OCI-LY7 (cell line): ENCODE results near the gene TMEM234. TPM values are rescaled to one million over a fixed set of nuclear protein-coding genes. Genes with fewer than 3 reads are reported as not detected.
A peak's percentile ranks its signal among the peaks of the same experiment; 100 is the strongest.

Experiments
- BruUV-seq: library from RNA; stranded (reverse); fragments of 400-500 nt; replicated peaks from 2 replicates; lab custom pipeline; 2021; lab: Mats Ljungman, UMichigan
- CTCF ChIA-PET: fragments of 300-600 bp; sonication (Branson Sonifier 250); formaldehyde crosslinking; loops from one replicate; lab custom pipeline; 2022; ENCODE audit warnings: antibody characterized with exemption; ENCODE audit not compliant: unreplicated experiment; lab: Charles Lee
- POLR2A ChIA-PET: fragments of 300-600 bp; sonication (Branson Sonifier 250); formaldehyde crosslinking; loops from one replicate; lab custom pipeline; 2022; ENCODE audit warnings: antibody characterized with exemption; lab: Charles Lee
- DNase-seq: peaks from one replicate; pipeline ENCODE4 v3.0.0-alpha.2; 2015; ENCODE audit warnings: low spot score
- H2AFZ ChIP-seq: fragments of 200-600 bp; sonication (generic), shearing (Covaris generic); 2 replicates; pipeline ENCODE4 v1.6.1; 2014; ENCODE audit warnings: mild to moderate bottlenecking, antibody characterized with exemption, low read length, moderate library complexity
- H3K27ac ChIP-seq: fragments of 200-600 bp; sonication (generic); 2 replicates; pipeline ENCODE4 v1.5.1; 2014; ENCODE audit warnings: mixed run types, low read depth, mild to moderate bottlenecking, moderate library complexity, low read length, inconsistent platforms; ENCODE audit not compliant: poor library complexity, severe bottlenecking
- H3K36me3 ChIP-seq: fragments of 200-600 bp; sonication (generic); 2 replicates; pipeline ENCODE4 v1.6.1; 2014; ENCODE audit warnings: mild to moderate bottlenecking, antibody characterized with exemption, low read length, moderate library complexity, mixed read lengths; ENCODE audit not compliant: insufficient read depth
- H3K4me1 ChIP-seq: fragments of 200-600 bp; sonication (generic); 2 replicates; pipeline ENCODE4 v1.5.1; 2014; ENCODE audit warnings: mild to moderate bottlenecking, low read length; ENCODE audit not compliant: insufficient read depth, poor library complexity, severe bottlenecking
- H3K4me2 ChIP-seq: fragments of 200-600 bp; sonication (generic); 2 replicates; pipeline ENCODE4 v1.6.1; 2014; ENCODE audit warnings: mild to moderate bottlenecking, low read length
- H3K4me3 ChIP-seq: fragments of 200-600 bp; sonication (generic); 2 replicates; pipeline ENCODE4 v1.5.1; 2014; ENCODE audit warnings: mild to moderate bottlenecking, low read depth, low read length; ENCODE audit not compliant: poor library complexity, severe bottlenecking
- H3K79me2 ChIP-seq: fragments of 200-600 bp; sonication (generic); 2 replicates; pipeline ENCODE4 v1.6.1; 2016; ENCODE audit warnings: low read depth, mild to moderate bottlenecking, low read length, moderate library complexity, mixed read lengths; ENCODE audit not compliant: insufficient read depth
- H3K9me2 ChIP-seq: fragments of 200-600 bp; sonication (generic); 2 replicates; pipeline ENCODE4 v1.6.1; 2016; ENCODE audit warnings: mild to moderate bottlenecking, low read length, mixed read lengths; ENCODE audit not compliant: insufficient read depth
- H3K9me3 ChIP-seq: fragments of 200-600 bp; sonication (generic); 2 replicates; pipeline ENCODE4 v1.6.1; 2014; ENCODE audit warnings: mild to moderate bottlenecking, mixed run types, low read length, mixed read lengths
- H4K20me1 ChIP-seq: fragments of 200-600 bp; sonication (generic); 2 replicates; pipeline ENCODE4 v1.6.1; 2014; ENCODE audit warnings: mild to moderate bottlenecking, antibody characterized with exemption, low read length, moderate library complexity, mixed read lengths; ENCODE audit not compliant: insufficient read depth
- EZH2phosphoT487 ChIP-seq: fragments of 200-600 bp; sonication (generic); IDR thresholded peaks from 2 replicates; pipeline ENCODE4 v1.6.1; 2018; ENCODE audit warnings: low read depth, borderline replicate concordance, mild to moderate bottlenecking, mixed run types, antibody characterized with exemption, low read length, moderate library complexity, mixed read lengths
- intact Hi-C: fragments of 100-400 bp; cut with micrococcal nuclease; formaldehyde crosslinking; loops from one replicate; pipeline ENCODE4 v1.10.0; 2022; ENCODE audit not compliant: unreplicated experiment
- total RNA-seq, 2 experiments: library from RNA; depleted of rRNA in 1 of 2; stranded (reverse); fragments of >200 nt in 1 of 2; shearing (Covaris generic) in 1 of 2; gene quantifications; 2 replicates each; pipeline ENCODE4 v1.2.3, GENCODE V29; 2014 to 2022
- TF ChIP-seq, protein P1 (sequence below): fragments of 200-600 bp; sonication (generic); conservative IDR thresholded peaks from 2 replicates; pipeline ENCODE4 v1.5.1; 2014; ENCODE audit warnings: mild to moderate bottlenecking, antibody characterized with exemption, low read length, moderate library complexity, mixed read lengths

TMEM234 gene
- total RNA-seq, 2 experiments from 2014 or later: 17.1 to 17.5 TPM

DNA sequence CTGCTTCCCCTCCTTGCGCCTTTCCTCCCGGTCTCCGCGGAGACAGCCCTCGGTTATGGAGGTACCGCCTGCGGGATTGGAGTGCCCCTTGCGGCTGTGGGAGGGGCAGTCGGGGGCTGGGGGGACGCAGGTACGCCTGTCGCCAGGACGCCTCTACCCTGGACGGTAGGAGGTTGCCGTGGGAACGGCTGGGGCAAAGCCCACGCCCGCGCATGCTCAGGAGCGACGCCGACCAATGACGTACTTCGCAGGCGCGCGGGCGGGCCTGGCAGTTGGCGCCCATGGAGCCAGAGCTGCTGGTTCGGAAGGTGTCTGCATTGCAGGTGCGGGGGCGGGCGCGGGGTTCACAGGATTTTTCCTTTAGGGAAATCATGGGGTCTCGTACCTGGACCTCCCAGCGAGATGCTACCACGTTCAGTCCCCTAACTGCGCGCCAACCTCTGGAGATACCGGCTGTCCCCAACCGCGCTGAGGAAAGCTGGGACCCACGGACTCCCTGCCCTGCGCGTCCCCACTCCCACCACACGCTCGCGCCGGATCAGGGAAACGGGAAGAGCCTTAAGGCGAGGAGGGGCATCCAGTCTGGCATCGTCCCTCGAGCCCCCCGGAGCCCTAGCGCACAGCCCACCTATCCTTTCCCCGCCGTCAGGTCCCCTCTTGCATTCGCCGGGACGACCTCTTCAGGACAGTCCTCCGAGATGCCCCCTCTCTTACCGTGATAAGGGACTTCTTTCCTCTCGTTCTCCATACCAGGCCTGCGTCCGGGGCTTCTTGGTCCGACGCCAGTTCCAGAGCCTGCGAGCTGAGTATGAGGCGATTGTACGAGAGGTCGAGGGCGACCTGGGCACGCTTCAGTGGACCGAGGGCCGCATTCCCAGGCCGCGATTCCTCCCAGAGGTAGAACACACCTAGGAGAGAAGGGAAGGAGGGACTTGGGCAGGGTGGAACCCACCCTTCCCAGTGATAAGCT is 16.5 kb downstream of the TMEM234 start, which contains the start of gene IQCC:
Gene IQCC, plus strand, starts transcription at position 271 of the 970 bp plus-strand sequence. Its CDS starts 11 bp downstream, at position 282.
- no peaks in the 10 kb centered on the region for H4K20me1 ChIP-seq
- H3K36me3 ChIP-seq: peaks cover 16% of the 10 kb centered on the region
- peak within 1 kb of the TSS; percentile 8 for H3K27ac ChIP-seq
- peak within 1 kb of the TSS; percentile 53 for H2AFZ ChIP-seq
- DNase-seq: peak; percentile 89
- intact Hi-C loops: no loop called here
- H3K9me3 ChIP-seq: no peaks in the 10 kb centered on the region
- CTCF ChIA-PET: interaction anchor here (1.7 kb wide), 1 partner anchor 10 kb away, joined by 8 read pairs; no protein-coding TSS in a partner anchor
- H3K4me1 ChIP-seq: peaks cover 42% of the 10 kb centered on the region
- TSS peak; percentile 83 for BruUV-seq
- peak within 1 kb of the TSS; percentile 96 for H3K4me2 ChIP-seq
- no peaks in the 10 kb centered on the region for H3K9me2 ChIP-seq
- peak within 1 kb of the TSS; percentile 94 for H3K4me3 ChIP-seq
- POLR2A ChIA-PET: interaction anchor here (1.4 to 1.8 kb wide), 2 partner anchors 11 to 26 kb away, joined by 5 to 6 read pairs; partner anchors contain the start of gene TXLNA
- TF ChIP-seq EZH2phosphoT487: no peak
- TF ChIP-seq, protein P1, sequence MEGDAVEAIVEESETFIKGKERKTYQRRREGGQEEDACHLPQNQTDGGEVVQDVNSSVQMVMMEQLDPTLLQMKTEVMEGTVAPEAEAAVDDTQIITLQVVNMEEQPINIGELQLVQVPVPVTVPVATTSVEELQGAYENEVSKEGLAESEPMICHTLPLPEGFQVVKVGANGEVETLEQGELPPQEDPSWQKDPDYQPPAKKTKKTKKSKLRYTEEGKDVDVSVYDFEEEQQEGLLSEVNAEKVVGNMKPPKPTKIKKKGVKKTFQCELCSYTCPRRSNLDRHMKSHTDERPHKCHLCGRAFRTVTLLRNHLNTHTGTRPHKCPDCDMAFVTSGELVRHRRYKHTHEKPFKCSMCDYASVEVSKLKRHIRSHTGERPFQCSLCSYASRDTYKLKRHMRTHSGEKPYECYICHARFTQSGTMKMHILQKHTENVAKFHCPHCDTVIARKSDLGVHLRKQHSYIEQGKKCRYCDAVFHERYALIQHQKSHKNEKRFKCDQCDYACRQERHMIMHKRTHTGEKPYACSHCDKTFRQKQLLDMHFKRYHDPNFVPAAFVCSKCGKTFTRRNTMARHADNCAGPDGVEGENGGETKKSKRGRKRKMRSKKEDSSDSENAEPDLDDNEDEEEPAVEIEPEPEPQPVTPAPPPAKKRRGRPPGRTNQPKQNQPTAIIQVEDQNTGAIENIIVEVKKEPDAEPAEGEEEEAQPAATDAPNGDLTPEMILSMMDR: no peak
- no peaks in the 10 kb centered on the region for H3K79me2 ChIP-seq

DNA sequence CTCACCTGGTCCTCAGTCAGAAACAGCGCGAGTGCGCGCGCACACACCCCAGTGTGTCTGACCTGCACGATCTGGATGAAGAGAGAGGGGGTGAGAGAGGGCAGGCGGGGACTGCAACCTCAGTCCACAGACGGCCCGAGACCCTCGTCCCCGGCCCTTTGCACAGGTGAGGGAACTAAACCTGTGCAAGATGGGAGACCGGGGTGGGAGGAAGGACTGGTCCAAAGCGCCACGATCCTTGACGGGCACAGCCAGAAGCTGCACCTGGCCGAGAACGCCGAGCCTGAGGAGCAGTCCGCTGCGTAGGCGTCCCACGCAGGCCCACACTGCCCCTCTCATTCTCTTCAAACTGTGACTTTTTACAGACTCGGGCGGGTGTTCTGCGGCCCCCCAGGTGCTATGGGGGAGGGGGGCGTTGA is 17.2 kb downstream of the TMEM234 start:
- Histone ChIP-seq H3K9me2 (no peaks in the 10 kb centered on the region), H3K36me3 (peaks cover 16% of the 10 kb centered on the region), H3K4me3 (peak overlapping the region; percentile 94), H3K4me2 (peak overlapping the region; percentile 96), H3K4me1 (peaks cover 47% of the 10 kb centered on the region), H3K27ac (no peak overlapping the region), H4K20me1 (no peaks in the 10 kb centered on the region), H2AFZ (peak overlapping the region; percentile 53; the same call in 1 of the 2 replicates), H3K79me2 (no peaks in the 10 kb centered on the region), H3K9me3 (no peaks in the 10 kb centered on the region)
- BruUV-seq: no TSS peak
- ChIA-PET POLR2A (interaction anchor here (1.4 kb wide), 1 partner anchor 12 kb away, joined by 5 read pairs; no protein-coding TSS in a partner anchor), CTCF (interaction anchor here (1.7 kb wide), 1 partner anchor 11 kb away, joined by 8 read pairs; no protein-coding TSS in a partner anchor)
- intact Hi-C loops: no loop called here
- TF ChIP-seq, protein P1: no peak
- no peak for TF ChIP-seq EZH2phosphoT487
- no peak for DNase-seq
